Chondrocyte (in vitro differentiated cells): Measurements from ENCODE around the gene LYL1. TPM values are rescaled to one million over a fixed set of nuclear protein-coding genes. Genes with fewer than 3 reads are reported as not detected.

Experiments used
- DNase-seq: peaks from one replicate; pipeline ENCODE4 v3.0.0; 2021; ENCODE audit warnings: mixed read lengths, low spot score
- H3K27ac Mint-ChIP-seq: one replicate; pipeline ENCODE4 v1.8.0; 2021; ENCODE audit warnings: mild to moderate bottlenecking, moderate library complexity, mixed read lengths; ENCODE audit not compliant: unreplicated experiment
- H3K27me3 Mint-ChIP-seq: 2 replicates; pipeline ENCODE4 v1.8.0; 2021; ENCODE audit warnings: low read depth, mixed read lengths
- H3K36me3 Mint-ChIP-seq: 2 replicates; pipeline ENCODE4 v1.8.0; 2021; ENCODE audit warnings: low read depth, mixed read lengths
- H3K4me1 Mint-ChIP-seq: 2 replicates; pipeline ENCODE4 v1.8.0; 2021; ENCODE audit warnings: low read depth, mild to moderate bottlenecking, mixed read lengths
- H3K4me3 Mint-ChIP-seq: one replicate; pipeline ENCODE4 v1.8.0; 2021; ENCODE audit warnings: mild to moderate bottlenecking, moderate library complexity, mixed read lengths; ENCODE audit not compliant: unreplicated experiment
- H3K9me3 Mint-ChIP-seq: 2 replicates; pipeline ENCODE4 v1.8.0; 2021; ENCODE audit warnings: low read depth, mixed read lengths
- CTCF ChIP-seq: fragments of 200-600 bp; sonication (generic); IDR thresholded peaks from 2 replicates; pipeline ENCODE4 v1.5.0; 2021; ENCODE audit warnings: antibody characterized with exemption, mild to moderate bottlenecking, moderate library complexity
- total RNA-seq: library from RNA; stranded (reverse); gene quantifications from 3 replicates; pipeline ENCODE4 v1.2.1, GENCODE V29; 2021

The LYL1 gene
- total RNA-seq, 1 donor from 2014 or later = 0.47 TPM

GRCh38 chr19:13097463-13098258 is 5.0 kb downstream of the LYL1 start:
- H3K27ac Mint-ChIP-seq = no peak overlapping the region
- peak; percentile 88 for DNase-seq

GRCh38 chr19:13097033-13097462 is 5.6 kb downstream of the LYL1 start:
- Mint-ChIP-seq H3K4me3 (no peak overlapping the region), H3K9me3 (no peaks in the 10 kb centered on the region), H3K27me3 (peaks cover 11% of the 10 kb centered on the region), H3K36me3 (peaks cover 9% of the 10 kb centered on the region), H3K4me1 (peaks cover 41% of the 10 kb centered on the region), H3K27ac (no peak overlapping the region)
- TF ChIP-seq CTCF = no peak
- DNase-seq = no peak

More at GRCh38 chr19:13097463-13098258, 5.0 kb downstream of the LYL1 start:
- H3K4me3 Mint-ChIP-seq = no peak overlapping the region
- H3K4me1 Mint-ChIP-seq = peaks cover 37% of the 10 kb centered on the region
- peaks cover 11% of the 10 kb centered on the region for H3K27me3 Mint-ChIP-seq
- no peak for TF ChIP-seq CTCF
- H3K36me3 Mint-ChIP-seq = peaks cover 9% of the 10 kb centered on the region
- no peaks in the 10 kb centered on the region for H3K9me3 Mint-ChIP-seq

GRCh38 chr19:13095934-13096927 is 6.4 kb downstream of the LYL1 start:
- DNase-seq = no peak
- peak; percentile 31 for TF ChIP-seq CTCF
- no peak overlapping the region for H3K4me3 Mint-ChIP-seq
- H3K27me3 Mint-ChIP-seq = peaks cover 11% of the 10 kb centered on the region
- H3K9me3 Mint-ChIP-seq = no peaks in the 10 kb centered on the region
- H3K4me1 Mint-ChIP-seq = peaks cover 50% of the 10 kb centered on the region
- no peak overlapping the region for H3K27ac Mint-ChIP-seq
- H3K36me3 Mint-ChIP-seq = peaks cover 9% of the 10 kb centered on the region

GRCh38 chr19:13095393-13095784 is 7.3 kb downstream of the LYL1 start:
- Mint-ChIP-seq H3K4me1 (peaks cover 58% of the 10 kb centered on the region), H3K4me3 (no peak overlapping the region), H3K36me3 (peaks cover 9% of the 10 kb centered on the region), H3K9me3 (no peaks in the 10 kb centered on the region), H3K27ac (no peak overlapping the region), H3K27me3 (peaks cover 11% of the 10 kb centered on the region)
- no peak for TF ChIP-seq CTCF
- no peak for DNase-seq

- Mint-ChIP-seq H3K4me3 (no peak overlapping the region), H3K27me3 (peaks cover 11% of the 10 kb centered on the region), H3K36me3 (peaks cover 7% of the 10 kb centered on the region), H3K27ac (no peak overlapping the region), H3K4me1 (peaks cover 63% of the 10 kb centered on the region), H3K9me3 (no peaks in the 10 kb centered on the region)
- DNase-seq = no peak
- TF ChIP-seq CTCF = no peak
Measured at GRCh38 chr19:13094771-13095392, 7.8 kb downstream of the LYL1 start.
